K562 (cell line): ENCODE data around the gene TMPRSS7. TPM values are rescaled to one million over a fixed set of nuclear protein-coding genes. Genes with fewer than 3 reads are reported as not detected.

Experiments
- E2F5 ChIP-seq: sonication (generic); formaldehyde crosslinking; IDR thresholded peaks from 2 replicates; pipeline ENCODE4 v1.8.0; 2022; ENCODE audit warnings: mild to moderate bottlenecking, missing genetic modification reagents
- ILK ChIP-seq: fragments of 450-650 bp; IDR thresholded peaks from 2 replicates; pipeline ENCODE4 v1.6.1; 2016; ENCODE audit warnings: missing genetic modification characterization, low read depth, mild to moderate bottlenecking, missing compliant biosample characterization, moderate library complexity, borderline replicate concordance
- L3MBTL2 ChIP-seq: fragments of 450-650 bp; IDR thresholded peaks from 2 replicates; pipeline ENCODE4 v1.6.1; 2016; ENCODE audit warnings: mild to moderate bottlenecking, moderate library complexity
- MEF2A ChIP-seq: IDR thresholded peaks from 2 replicates; pipeline ENCODE4 v1.6.1; 2011; ENCODE audit warnings: low read depth, mild to moderate bottlenecking, low read length, moderate library complexity; ENCODE audit not compliant: control insufficient read depth
- POLR2AphosphoS2 ChIP-seq: IDR thresholded peaks from 2 replicates; pipeline ENCODE4 v1.6.1; 2012; ENCODE audit warnings: low read length, improper control_type of control experiment
- SMARCC2 ChIP-seq: fragments of 450-650 bp; IDR thresholded peaks from 2 replicates; pipeline ENCODE4 v1.6.1; 2017; ENCODE audit warnings: antibody characterized with exemption, moderate library complexity, mild to moderate bottlenecking, low read depth
- SRSF9 ChIP-seq: fragments of 200-400 bp; formaldehyde crosslinking; IDR thresholded peaks from 2 replicates; pipeline ENCODE4 v1.6.1; 2017; ENCODE audit warnings: low read depth, low read length, borderline replicate concordance
- ZBTB33 ChIP-seq: sonication (generic); formaldehyde crosslinking; IDR thresholded peaks from 2 replicates; pipeline ENCODE4 v1.8.1; 2023; ENCODE audit warnings: mild to moderate bottlenecking, missing genetic modification reagents
- ZMIZ1 ChIP-seq, 2 experiments: fragments of 150-350 bp in 1 of 2; IDR thresholded peaks; 2 replicates each; pipeline ENCODE4 v1.6.1; 2012 to 2016; ENCODE audit warnings: low read depth in 2 of 2, low read length in 2 of 2, mild to moderate bottlenecking in 1 of 2, moderate library complexity in 1 of 2
- ZNF609 ChIP-seq: sonication (generic); formaldehyde crosslinking; IDR thresholded peaks from 2 replicates; pipeline ENCODE4 v1.8.1; 2023; ENCODE audit warnings: missing genetic modification reagents, mild to moderate bottlenecking, borderline replicate concordance
- polyA plus RNA-seq, 8 experiments: library from polyadenylated mRNA; depleted of rRNA in 4 of 8; stranded (reverse) in 5 of 8; unstranded in 3 of 8; fragments of >200 nt; fragmentation: Nextera tagmentation in 2 of 8; fragmentation: Illumina TruSeq in 1 of 8; extraction: Ambion mirVana in 2 of 8; extraction: Trizol in 1 of 8; gene quantifications; 2 replicates each; pipeline versions ENCODE4 v1.2.1 to v1.2.3, GENCODE V29; 2011 to 2014; ENCODE audit warnings: inconsistent platforms in 1 of 8, missing spikeins in 1 of 8
- total RNA-seq, 7 experiments: library from RNA; depleted of rRNA in 6 of 7; stranded (reverse); fragments of >200 nt in 6 of 7; fragmentation: Illumina TruSeq in 2 of 7; extraction: Trizol in 2 of 7; gene quantifications; 2 replicates each; pipeline versions ENCODE4 v1.2.1 to v1.2.3, GENCODE V29; 2011 to 2021; ENCODE audit warnings: low replicate concordance in 1 of 7

TMPRSS7 gene
- total and polyA plus RNA-seq, 9 of the 15 experiments (the other 6 are each of a cell fraction or from before 2014, with no cell fraction given) = not detected

GRCh38 chr3:112086076-112086854 is 51.7 kb downstream of the TMPRSS7 start, which contains the start of gene C3orf52 (continued):
- TF ChIP-seq ZNF609 (no peak), ILK (no peak), SMARCC2 (no peak), MEF2A (no peak), L3MBTL2 (peak; percentile 96), POLR2AphosphoS2 (no peak), ZMIZ1 (IDR thresholded peaks at IDR 0.05; ENCODE audit: low read depth in 2 of 2, low read length in 2 of 2) (no peak), E2F5 (CRISPR knock-in tag) (no peak), ZBTB33 (no peak), SRSF9 (no peak)
